Measurements from ENCODE around the gene SPRYD7.
A peak's percentile ranks its signal among the peaks of the same experiment; 100 is the strongest.

The SPRYD7 gene

GRCh38 chr13:49967456-49967855, 31.3 kb upstream of the SPRYD7 start (continued):
- TF ChIP-seq, protein P1, sequence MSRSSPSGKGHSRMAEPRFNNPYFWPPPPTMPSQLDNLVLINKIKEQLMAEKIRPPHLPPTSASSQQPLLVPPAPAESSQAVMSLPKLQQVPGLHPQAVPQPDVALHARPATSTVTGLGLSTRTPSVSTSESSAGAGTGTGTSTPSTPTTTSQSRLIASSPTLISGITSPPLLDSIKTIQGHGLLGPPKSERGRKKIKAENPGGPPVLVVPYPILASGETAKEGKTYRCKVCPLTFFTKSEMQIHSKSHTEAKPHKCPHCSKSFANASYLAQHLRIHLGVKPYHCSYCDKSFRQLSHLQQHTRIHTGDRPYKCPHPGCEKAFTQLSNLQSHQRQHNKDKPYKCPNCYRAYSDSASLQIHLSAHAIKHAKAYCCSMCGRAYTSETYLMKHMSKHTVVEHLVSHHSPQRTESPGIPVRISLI (tag by site-specific recombination; IDR thresholded peaks at IDR 0.05) = no peak
- TF ChIP-seq ZNF248 (tag by site-specific recombination; IDR thresholded peaks at IDR 0.05) = no peak
- no peak for TF ChIP-seq ZNF549 (tag by site-specific recombination; IDR thresholded peaks at IDR 0.05)
- TF ChIP-seq, protein P2, sequence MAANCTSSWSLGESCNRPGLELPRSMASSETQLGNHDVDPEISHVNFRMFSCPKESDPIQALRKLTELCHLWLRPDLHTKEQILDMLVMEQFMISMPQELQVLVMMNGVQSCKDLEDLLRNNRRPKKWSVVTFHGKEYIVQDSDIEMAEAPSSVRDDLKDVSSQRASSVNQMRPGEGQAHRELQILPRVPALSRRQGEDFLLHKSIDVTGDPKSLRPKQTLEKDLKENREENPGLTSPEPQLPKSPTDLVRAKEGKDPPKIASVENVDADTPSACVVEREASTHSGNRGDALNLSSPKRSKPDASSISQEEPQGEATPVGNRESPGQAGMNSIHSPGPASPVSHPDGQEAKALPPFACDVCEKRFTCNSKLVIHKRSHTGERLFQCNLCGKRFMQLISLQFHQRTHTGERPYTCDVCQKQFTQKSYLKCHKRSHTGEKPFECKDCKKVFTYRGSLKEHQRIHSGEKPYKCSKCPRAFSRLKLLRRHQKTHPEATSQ (tag by site-specific recombination; IDR thresholded peaks at IDR 0.05) = no peak
- no peak for TF ChIP-seq ZNF16 (tag by site-specific recombination; IDR thresholded peaks at IDR 0.05; ENCODE audit: low read depth)
- TF ChIP-seq GLIS1 (tag by site-specific recombination; IDR thresholded peaks at IDR 0.05) = no peak
- no peak for TF ChIP-seq ZSCAN16 (tag by site-specific recombination; IDR thresholded peaks at IDR 0.05)
- TF ChIP-seq ZNF645 (tag by site-specific recombination; IDR thresholded peaks at IDR 0.05) = no peak
- no peak for TF ChIP-seq ZNF585B (tag by site-specific recombination; IDR thresholded peaks at IDR 0.05)
- TF ChIP-seq ZNF621 (tag by site-specific recombination; IDR thresholded peaks at IDR 0.05) = no peak
- no peak for TF ChIP-seq BCL11B (tag by site-specific recombination; IDR thresholded peaks at IDR 0.05; ENCODE audit: low read depth)
- TF ChIP-seq PRDM2 (tag by site-specific recombination; IDR thresholded peaks at IDR 0.05; ENCODE audit: borderline replicate concordance) = no peak
- no peak for TF ChIP-seq ZNF837 (tag by site-specific recombination; IDR thresholded peaks at IDR 0.05)
- no peak for TF ChIP-seq ZNF580 (tag by site-specific recombination; IDR thresholded peaks at IDR 0.05)
- TF ChIP-seq ZNF677 (tag by site-specific recombination; IDR thresholded peaks at IDR 0.05) = no peak
- TF ChIP-seq ZNF354C (tag by site-specific recombination; IDR thresholded peaks at IDR 0.05; ENCODE audit: borderline replicate concordance, low read depth) = no peak
- TF ChIP-seq ZNF843 (tag by site-specific recombination; IDR thresholded peaks at IDR 0.05) = no peak
- TF ChIP-seq, protein P3, sequence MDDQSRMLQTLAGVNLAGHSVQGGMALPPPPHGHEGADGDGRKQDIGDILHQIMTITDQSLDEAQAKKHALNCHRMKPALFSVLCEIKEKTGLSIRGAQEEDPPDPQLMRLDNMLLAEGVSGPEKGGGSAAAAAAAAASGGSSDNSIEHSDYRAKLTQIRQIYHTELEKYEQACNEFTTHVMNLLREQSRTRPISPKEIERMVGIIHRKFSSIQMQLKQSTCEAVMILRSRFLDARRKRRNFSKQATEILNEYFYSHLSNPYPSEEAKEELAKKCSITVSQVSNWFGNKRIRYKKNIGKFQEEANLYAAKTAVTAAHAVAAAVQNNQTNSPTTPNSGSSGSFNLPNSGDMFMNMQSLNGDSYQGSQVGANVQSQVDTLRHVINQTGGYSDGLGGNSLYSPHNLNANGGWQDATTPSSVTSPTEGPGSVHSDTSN (CRISPR knock-in tag; IDR thresholded peaks at IDR 0.05) = no peak
- no peak for TF ChIP-seq ZNF350 (tag by site-specific recombination; IDR thresholded peaks at IDR 0.05)
- no peak for TF ChIP-seq ZSCAN23 (tag by site-specific recombination; IDR thresholded peaks at IDR 0.05)
- TF ChIP-seq, protein P4, sequence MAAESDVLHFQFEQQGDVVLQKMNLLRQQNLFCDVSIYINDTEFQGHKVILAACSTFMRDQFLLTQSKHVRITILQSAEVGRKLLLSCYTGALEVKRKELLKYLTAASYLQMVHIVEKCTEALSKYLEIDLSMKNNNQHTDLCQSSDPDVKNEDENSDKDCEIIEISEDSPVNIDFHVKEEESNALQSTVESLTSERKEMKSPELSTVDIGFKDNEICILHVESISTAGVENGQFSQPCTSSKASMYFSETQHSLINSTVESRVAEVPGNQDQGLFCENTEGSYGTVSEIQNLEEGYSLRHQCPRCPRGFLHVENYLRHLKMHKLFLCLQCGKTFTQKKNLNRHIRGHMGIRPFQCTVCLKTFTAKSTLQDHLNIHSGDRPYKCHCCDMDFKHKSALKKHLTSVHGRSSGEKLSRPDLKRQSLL (tag by site-specific recombination; IDR thresholded peaks at IDR 0.05) = no peak
- no peak for TF ChIP-seq ZNF610 (tag by site-specific recombination; IDR thresholded peaks at IDR 0.05; ENCODE audit: borderline replicate concordance)
- TF ChIP-seq ZNF670 (tag by site-specific recombination; IDR thresholded peaks at IDR 0.05; ENCODE audit: low read depth) = no peak
- peak; percentile 73; the same call in 1 of the 2 replicates for TF ChIP-seq REST (tag by site-specific recombination; IDR thresholded peaks at IDR 0.05)
